ENCODE measurements around the gene IFITM10.
A peak's percentile ranks its signal among the peaks of the same experiment; 100 is the strongest.

IFITM10 gene

DNA sequence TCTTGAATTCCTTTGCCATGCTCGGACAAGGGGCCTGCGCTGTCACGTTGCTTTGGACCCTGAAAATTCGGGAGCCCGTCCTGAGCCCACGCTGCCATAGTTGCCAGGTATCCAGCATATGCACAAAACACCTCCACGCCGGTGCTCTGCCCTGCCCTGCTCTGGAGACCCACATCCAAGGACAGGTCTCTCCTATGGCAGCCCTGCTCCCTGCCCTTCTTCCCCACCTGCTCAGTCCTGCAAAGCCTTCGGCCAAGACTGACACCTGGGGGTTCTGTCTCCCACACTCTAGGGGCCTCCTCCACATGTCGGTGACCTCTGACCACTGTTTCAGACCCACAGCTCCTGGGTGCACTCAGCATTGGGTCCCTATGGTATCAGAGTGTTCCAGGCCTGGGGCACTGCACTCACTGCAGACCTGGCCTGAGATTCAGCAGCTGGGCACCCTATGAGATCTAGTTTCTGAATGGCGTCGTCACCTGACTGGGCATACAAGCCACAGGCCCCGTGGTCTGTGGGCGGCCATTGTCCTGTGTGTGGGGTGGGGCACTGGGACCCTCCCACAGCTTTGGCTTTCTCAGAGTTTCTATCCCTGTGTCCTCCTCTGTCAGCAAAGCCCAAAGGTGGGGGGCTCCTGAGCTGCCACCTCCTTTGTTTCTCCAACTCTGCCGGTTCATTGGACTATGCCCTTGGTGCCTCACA is 55.4 kb downstream of the IFITM10 start:
- DNase-seq (ENCODE audit: low spot score), result no peak
- H3K4me3 ChIP-seq, result no peak overlapping the region
- TF ChIP-seq, protein P1, sequence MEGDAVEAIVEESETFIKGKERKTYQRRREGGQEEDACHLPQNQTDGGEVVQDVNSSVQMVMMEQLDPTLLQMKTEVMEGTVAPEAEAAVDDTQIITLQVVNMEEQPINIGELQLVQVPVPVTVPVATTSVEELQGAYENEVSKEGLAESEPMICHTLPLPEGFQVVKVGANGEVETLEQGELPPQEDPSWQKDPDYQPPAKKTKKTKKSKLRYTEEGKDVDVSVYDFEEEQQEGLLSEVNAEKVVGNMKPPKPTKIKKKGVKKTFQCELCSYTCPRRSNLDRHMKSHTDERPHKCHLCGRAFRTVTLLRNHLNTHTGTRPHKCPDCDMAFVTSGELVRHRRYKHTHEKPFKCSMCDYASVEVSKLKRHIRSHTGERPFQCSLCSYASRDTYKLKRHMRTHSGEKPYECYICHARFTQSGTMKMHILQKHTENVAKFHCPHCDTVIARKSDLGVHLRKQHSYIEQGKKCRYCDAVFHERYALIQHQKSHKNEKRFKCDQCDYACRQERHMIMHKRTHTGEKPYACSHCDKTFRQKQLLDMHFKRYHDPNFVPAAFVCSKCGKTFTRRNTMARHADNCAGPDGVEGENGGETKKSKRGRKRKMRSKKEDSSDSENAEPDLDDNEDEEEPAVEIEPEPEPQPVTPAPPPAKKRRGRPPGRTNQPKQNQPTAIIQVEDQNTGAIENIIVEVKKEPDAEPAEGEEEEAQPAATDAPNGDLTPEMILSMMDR (IDR thresholded peaks at IDR 0.05), result no peak
- H3K27ac ChIP-seq, result no peak overlapping the region

DNA sequence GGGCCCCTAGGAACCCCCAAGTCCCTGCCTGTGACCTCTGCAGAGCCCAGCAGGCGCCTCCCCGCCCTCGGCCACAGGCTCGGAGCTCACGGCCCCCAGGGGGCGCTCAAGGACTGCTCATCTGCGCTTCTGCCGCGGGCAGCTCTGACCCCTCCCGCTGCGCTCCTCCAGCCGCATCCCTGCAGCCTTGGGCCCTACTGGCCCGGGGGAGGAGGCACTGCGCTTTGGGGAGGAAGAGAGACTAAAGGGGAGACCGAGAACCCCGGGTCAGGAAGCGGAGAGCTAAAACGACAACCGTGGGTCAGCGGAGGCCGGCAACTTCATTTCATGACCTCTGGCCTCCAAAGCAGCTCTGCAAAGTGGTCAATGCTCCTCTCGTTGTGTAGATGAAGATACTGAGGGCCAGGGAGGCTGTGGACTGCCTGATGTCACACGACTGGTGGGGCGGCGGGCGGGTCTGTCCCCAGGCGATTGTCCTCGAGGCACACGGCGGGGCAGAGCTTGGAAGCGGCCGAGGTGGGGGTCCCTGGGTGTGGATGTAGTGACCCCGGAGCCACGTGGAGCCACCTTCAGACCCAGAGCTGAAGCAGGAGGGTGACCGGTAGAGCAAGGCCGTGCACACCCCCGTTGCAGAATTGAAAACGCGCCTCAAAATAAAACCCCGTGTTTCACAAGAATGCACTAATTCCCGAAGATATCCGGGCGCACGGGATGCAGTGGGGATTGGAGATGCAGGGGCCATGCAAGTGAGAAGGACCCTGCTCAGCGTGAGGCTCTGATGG is 56.1 kb downstream of the IFITM10 start:
- Histone ChIP-seq H3K4me3 (peak overlapping the region; percentile 62), H3K27ac (peak overlapping the region in 1 of 2 donors; percentile 61)
- TF ChIP-seq, protein P1 (IDR thresholded peaks at IDR 0.05), result peak; percentile 88
- DNase-seq (ENCODE audit: low spot score), result peak; percentile 87

DNA sequence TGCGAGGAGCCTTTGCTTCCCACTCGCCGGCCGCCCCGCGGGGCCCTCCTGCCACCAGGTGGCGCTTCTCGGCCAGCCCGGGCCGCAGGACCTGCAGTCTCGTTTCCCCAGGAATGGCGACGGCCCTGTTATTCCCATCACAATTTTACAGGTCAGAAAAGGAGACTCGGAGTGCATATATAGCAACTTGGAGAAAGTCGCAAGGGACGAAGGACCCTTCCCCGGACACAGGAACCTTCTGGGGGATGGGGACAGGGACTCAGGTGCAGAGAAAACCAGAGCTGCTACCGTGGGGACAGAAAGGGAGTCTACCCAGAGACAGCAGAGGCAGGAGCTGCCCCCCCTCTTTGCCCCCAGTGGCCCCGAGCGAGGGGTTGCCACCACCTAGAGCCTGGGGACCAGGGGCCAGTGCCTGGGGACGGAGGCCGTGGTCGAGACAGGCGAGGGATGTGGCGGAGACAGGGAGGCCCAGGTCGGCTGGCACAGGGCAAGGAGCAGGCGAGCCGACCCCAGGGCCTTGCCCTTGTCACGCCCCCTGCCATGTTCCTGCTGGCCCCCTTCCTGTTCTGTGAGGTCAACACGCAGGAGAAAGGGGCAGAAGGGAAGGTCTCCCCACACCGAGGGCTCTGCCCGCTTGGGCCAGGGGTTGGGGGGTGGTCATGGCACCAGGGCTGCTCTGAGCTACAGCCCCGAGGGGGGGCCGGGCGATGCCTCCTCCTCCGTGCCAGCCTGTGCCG is 56.9 kb downstream of the IFITM10 start:
- Histone ChIP-seq H3K4me3 (peak overlapping the region; percentile 62), H3K27ac (peak overlapping the region in 1 of 2 donors; percentile 61)
- TF ChIP-seq, protein P1 (IDR thresholded peaks at IDR 0.05), result peak; percentile 86
- peak; percentile 79 for DNase-seq (ENCODE audit: low spot score)

DNA sequence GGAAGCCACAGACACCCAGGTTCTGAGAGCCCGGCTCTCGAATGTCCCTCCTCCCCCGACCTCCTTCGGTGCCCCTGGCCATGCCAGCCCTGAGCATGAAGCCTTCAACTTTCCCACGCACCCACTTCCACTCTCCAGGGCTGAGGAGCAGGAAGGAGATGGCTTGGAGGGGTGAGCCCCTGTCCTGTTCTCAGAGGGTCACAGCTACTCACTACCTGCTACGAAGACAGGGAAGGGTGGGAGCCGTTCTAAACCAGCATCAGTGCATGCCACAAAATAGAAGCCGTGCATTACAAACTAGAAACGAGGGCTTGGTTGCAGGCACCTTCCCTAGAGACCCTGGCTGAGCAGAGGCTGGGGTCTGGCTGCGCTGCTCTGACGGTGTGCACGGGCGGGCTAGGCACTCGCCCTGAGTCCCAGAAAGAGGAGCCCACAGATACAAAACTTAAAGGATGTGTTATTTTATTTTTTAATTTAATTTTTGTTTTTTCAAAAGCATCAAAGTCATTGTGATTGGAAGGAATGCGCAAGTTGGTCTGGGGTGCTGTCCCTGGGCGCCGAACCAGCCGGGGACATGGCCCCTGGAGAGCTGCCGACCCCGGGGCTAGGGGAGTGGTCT is 57.6 kb downstream of the IFITM10 start:
- no peak overlapping the region for H3K27ac ChIP-seq
- H3K4me3 ChIP-seq, result peak overlapping the region; percentile 62
- DNase-seq (ENCODE audit: low spot score), result peak; percentile 65
- TF ChIP-seq, protein P1 (IDR thresholded peaks at IDR 0.05), result no peak

DNA sequence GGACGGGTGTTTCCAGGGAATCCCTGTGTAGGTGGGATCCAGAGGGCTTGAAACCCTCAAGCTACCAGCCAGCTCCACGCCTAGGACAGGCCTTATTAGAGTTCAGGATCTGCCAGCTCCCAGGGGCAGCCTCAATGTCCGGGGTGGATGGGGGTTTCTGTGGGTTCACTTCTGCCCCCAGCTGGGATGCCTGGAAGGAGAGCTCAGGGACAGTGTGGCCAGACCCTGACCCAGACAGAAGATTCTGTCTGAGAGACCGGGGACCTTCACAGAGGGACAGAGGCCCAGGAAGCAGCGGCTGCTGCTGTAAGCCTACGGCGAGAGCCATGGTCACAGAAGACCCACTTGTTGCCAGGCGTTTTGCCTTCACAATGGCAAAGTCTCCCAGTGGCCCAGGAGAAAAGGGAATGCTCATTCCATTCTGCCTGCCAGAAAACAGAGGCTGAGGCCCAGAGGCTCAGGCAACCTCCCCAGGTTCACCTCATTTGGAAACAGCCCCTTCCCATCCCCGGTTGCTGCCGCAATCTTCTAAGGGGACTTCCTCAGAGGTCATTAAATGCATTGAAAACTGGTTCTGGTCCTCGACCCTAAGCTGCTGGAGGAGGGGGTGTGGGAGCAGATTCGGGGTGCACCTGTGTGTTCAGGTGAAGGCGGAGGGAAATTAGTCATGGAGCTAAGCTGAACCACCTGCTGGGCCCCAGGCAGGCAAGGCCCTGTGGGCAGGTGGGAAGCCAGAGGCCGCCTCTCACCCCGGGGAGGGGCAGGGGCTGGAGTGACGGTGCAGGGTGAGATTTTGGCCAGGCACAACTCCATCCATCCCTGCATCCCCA is 58.3 kb downstream of the IFITM10 start:
- DNase-seq (ENCODE audit: low spot score), result peak; percentile 59
- no peak overlapping the region for H3K4me3 ChIP-seq
- TF ChIP-seq, protein P1 (IDR thresholded peaks at IDR 0.05), result no peak
- H3K27ac ChIP-seq, result no peak overlapping the region

Data from coronary artery (tissue), 2 donors.